Neural progenitor cell (in vitro differentiated cells): Measurements from ENCODE around the gene TRIM31. TPM values are rescaled to one million over a fixed set of nuclear protein-coding genes. Genes with fewer than 3 reads are reported as not detected.

Experiments
- DNase-seq: peaks from one replicate; pipeline ENCODE4 v3.0.0-alpha.2; 2016; ENCODE audit warnings: low spot score
- H2AFZ ChIP-seq: fragments of 200-600 bp; sonication (generic); replicated peaks from 2 replicates; pipeline ENCODE4 v1.6.1; 2016; ENCODE audit warnings: antibody characterized with exemption
- H3F3A ChIP-seq: fragments of 200-600 bp; sonication (generic); 2 replicates; pipeline ENCODE4 v1.6.1; 2016; ENCODE audit warnings: antibody characterized with exemption, low read depth
- H3K27ac ChIP-seq: fragments of 200-600 bp; sonication (generic); 2 replicates; pipeline ENCODE4 v1.5.1; 2016; ENCODE audit warnings: mild to moderate bottlenecking
- H3K27me3 ChIP-seq: fragments of 200-600 bp; sonication (generic); 2 replicates; pipeline ENCODE4 v1.6.1; 2016; ENCODE audit warnings: mild to moderate bottlenecking, moderate library complexity
- H3K36me3 ChIP-seq: fragments of 200-600 bp; sonication (generic); 2 replicates; pipeline ENCODE4 v1.5.1; 2016
- H3K4me1 ChIP-seq: fragments of 200-600 bp; sonication (generic); 2 replicates; pipeline ENCODE4 v1.6.1; 2016; ENCODE audit warnings: mixed run types
- H3K4me2 ChIP-seq: fragments of 200-600 bp; sonication (generic); 2 replicates; pipeline ENCODE4 v1.6.1; 2016
- H3K4me3 ChIP-seq: fragments of 200-600 bp; sonication (generic); 2 replicates; pipeline ENCODE4 v1.5.1; 2016
- H3K79me2 ChIP-seq: fragments of 200-600 bp; sonication (generic); 2 replicates; pipeline ENCODE4 v1.6.1; 2016; ENCODE audit warnings: low read depth
- H3K9ac ChIP-seq: fragments of 200-600 bp; sonication (generic); 2 replicates; pipeline ENCODE4 v1.6.1; 2016
- H3K9me3 ChIP-seq: fragments of 200-600 bp; sonication (generic); 2 replicates; pipeline ENCODE4 v1.5.1; 2016; ENCODE audit warnings: low read depth
- H4K20me1 ChIP-seq: fragments of 200-600 bp; sonication (generic); 2 replicates; pipeline ENCODE4 v1.6.1; 2016; ENCODE audit warnings: low read depth
- H3K27ac Mint-ChIP-seq: 3 replicates; pipeline ENCODE4 v1.8.0; 2021; ENCODE audit warnings: mixed read lengths
- H3K27me3 Mint-ChIP-seq: 2 replicates; pipeline ENCODE4 v1.8.0; 2022; ENCODE audit warnings: low read depth, mild to moderate bottlenecking, inconsistent platforms, moderate library complexity, mixed read lengths; ENCODE audit not compliant: insufficient read depth
- H3K36me3 Mint-ChIP-seq: 3 replicates; pipeline ENCODE4 v1.8.0; 2021; ENCODE audit warnings: mixed read lengths
- H3K4me1 Mint-ChIP-seq: 3 replicates; pipeline ENCODE4 v1.8.0; 2021; ENCODE audit warnings: mixed read lengths
- H3K4me3 Mint-ChIP-seq: 3 replicates; pipeline ENCODE4 v1.8.0; 2021; ENCODE audit warnings: mild to moderate bottlenecking, moderate library complexity, mixed read lengths
- H3K9me3 Mint-ChIP-seq: 3 replicates; pipeline ENCODE4 v1.8.0; 2020; ENCODE audit warnings: mixed read lengths
- EZH2 ChIP-seq: fragments of 200-600 bp; sonication (generic); IDR thresholded peaks from 2 replicates; pipeline ENCODE4 v1.6.1; 2017; ENCODE audit warnings: antibody characterized with exemption, mild to moderate bottlenecking, moderate library complexity
- EZH2phosphoT487 ChIP-seq: fragments of 200-600 bp; sonication (generic); IDR thresholded peaks from 2 replicates; pipeline ENCODE4 v1.6.1; 2017; ENCODE audit warnings: antibody characterized with exemption
- total RNA-seq: library from RNA; depleted of rRNA; stranded (reverse); fragments of >200 nt; gene quantifications from 2 replicates; pipeline ENCODE4 v1.2.3, GENCODE V29; 2015; ENCODE audit warnings: low replicate concordance
- TF ChIP-seq, protein P1 (sequence below): fragments of 200-600 bp; sonication (generic); IDR thresholded peaks from 2 replicates; pipeline ENCODE4 v1.5.1; 2017; ENCODE audit warnings: antibody characterized with exemption, mild to moderate bottlenecking

TRIM31 gene
- total RNA-seq, 1 donor from 2014 or later = not detected

DNA sequence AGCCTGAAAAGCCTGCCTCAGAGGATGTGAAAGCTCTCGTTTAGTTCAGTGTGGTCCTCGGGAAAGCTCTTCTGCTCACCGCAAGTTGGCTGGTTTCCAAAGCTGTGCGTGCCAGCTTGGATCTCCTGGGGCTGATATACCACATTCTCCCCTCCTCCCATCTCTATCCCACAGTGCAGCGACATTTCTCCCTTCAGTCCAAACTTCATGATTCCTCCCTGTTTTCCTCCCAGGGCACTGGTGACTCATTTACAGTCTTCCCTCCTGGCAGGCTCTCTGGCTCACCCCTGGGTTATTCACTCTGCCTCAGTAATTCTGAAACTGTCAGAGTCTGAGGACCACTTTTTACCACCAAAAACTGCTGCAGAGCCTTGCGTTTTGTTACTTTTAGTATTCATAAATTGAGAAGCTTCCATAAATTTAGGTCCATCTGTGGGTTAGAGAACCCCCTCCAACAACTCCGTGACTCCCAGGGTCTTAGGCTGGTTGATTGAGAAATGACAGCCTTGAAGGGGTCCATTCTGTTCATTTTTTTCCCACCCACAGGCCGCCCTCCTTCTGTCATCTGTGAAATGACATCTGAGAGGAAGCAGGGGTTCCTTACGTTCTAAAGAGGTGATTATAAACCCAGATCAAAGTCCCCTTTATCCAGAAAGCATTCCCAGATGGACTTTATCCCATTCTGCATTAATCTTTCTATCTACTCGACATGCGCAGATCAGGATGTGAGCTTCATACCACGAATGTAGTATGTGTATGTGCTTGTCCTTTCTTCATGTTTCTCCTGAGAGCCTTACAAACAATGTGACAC, 42.0 kb upstream of the TRIM31 start:
- no peak overlapping the region for H3K4me2 ChIP-seq
- H3K27ac ChIP-seq = no peak overlapping the region
- no peak overlapping the region for H3K4me3 ChIP-seq
- H2AFZ ChIP-seq = no peak overlapping the region
- no peak overlapping the region for H3K27ac Mint-ChIP-seq
- TF ChIP-seq, protein P1, sequence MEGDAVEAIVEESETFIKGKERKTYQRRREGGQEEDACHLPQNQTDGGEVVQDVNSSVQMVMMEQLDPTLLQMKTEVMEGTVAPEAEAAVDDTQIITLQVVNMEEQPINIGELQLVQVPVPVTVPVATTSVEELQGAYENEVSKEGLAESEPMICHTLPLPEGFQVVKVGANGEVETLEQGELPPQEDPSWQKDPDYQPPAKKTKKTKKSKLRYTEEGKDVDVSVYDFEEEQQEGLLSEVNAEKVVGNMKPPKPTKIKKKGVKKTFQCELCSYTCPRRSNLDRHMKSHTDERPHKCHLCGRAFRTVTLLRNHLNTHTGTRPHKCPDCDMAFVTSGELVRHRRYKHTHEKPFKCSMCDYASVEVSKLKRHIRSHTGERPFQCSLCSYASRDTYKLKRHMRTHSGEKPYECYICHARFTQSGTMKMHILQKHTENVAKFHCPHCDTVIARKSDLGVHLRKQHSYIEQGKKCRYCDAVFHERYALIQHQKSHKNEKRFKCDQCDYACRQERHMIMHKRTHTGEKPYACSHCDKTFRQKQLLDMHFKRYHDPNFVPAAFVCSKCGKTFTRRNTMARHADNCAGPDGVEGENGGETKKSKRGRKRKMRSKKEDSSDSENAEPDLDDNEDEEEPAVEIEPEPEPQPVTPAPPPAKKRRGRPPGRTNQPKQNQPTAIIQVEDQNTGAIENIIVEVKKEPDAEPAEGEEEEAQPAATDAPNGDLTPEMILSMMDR = no peak
- TF ChIP-seq EZH2phosphoT487 = no peak
- TF ChIP-seq EZH2 = no peak
- peaks cover 31% of the 10 kb centered on the region for H3K27me3 ChIP-seq
- no peaks in the 10 kb centered on the region for H3K4me1 ChIP-seq
- H3F3A ChIP-seq = no peaks in the 10 kb centered on the region
- H3K9me3 ChIP-seq = no peaks in the 10 kb centered on the region
- no peak overlapping the region for H3K9ac ChIP-seq
- no peak for DNase-seq
- H4K20me1 ChIP-seq = no peaks in the 10 kb centered on the region
- H3K79me2 ChIP-seq = no peaks in the 10 kb centered on the region
- no peak overlapping the region for H3K4me3 Mint-ChIP-seq
- H3K36me3 Mint-ChIP-seq = no peaks in the 10 kb centered on the region
- no peaks in the 10 kb centered on the region for H3K9me3 Mint-ChIP-seq
- peaks cover 8% of the 10 kb centered on the region for H3K27me3 Mint-ChIP-seq
- H3K4me1 Mint-ChIP-seq = no peaks in the 10 kb centered on the region
- H3K36me3 ChIP-seq = no peaks in the 10 kb centered on the region

DNA sequence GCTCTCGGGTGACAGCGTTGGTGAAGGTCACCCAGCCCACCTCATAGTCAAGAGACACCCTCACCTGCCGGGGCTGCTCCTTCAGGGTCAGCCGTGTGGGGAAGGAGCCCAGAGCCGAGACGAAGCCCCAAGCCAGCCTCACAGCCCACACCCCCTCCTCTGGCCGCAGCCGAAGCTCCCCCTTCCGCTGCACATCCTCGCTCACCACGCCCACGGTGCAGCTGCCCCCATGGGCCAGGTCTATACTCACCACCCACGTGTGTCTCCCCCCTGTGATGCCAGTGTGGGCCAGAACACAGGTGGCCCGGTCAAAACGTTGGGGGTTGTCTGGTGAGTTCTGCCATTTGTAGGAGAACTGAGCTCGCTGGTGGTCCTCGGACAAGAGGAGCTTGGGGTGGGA, 41.2 kb upstream of the TRIM31 start:
- peaks cover 5% of the 10 kb centered on the region for H3K27me3 Mint-ChIP-seq
- no peak overlapping the region for H3K4me2 ChIP-seq
- no peak overlapping the region for H3K9ac ChIP-seq
- no peaks in the 10 kb centered on the region for H3K9me3 ChIP-seq
- H4K20me1 ChIP-seq = no peaks in the 10 kb centered on the region
- no peak overlapping the region for H3K27ac ChIP-seq
- H3K36me3 ChIP-seq = no peaks in the 10 kb centered on the region
- H3K27ac Mint-ChIP-seq = no peak overlapping the region
- H3K4me1 Mint-ChIP-seq = no peaks in the 10 kb centered on the region
- H3K79me2 ChIP-seq = no peaks in the 10 kb centered on the region
- no peak overlapping the region for H3K4me3 Mint-ChIP-seq
- no peak overlapping the region for H3K4me3 ChIP-seq
- DNase-seq = no peak
- no peaks in the 10 kb centered on the region for H3K9me3 Mint-ChIP-seq
- peaks cover 25% of the 10 kb centered on the region for H3K27me3 ChIP-seq
- no peaks in the 10 kb centered on the region for H3F3A ChIP-seq
- H2AFZ ChIP-seq = no peak overlapping the region
- TF ChIP-seq EZH2 (no peak), EZH2phosphoT487 (no peak)
- TF ChIP-seq, protein P1 = no peak
- no peaks in the 10 kb centered on the region for H3K36me3 Mint-ChIP-seq
- no peaks in the 10 kb centered on the region for H3K4me1 ChIP-seq

DNA sequence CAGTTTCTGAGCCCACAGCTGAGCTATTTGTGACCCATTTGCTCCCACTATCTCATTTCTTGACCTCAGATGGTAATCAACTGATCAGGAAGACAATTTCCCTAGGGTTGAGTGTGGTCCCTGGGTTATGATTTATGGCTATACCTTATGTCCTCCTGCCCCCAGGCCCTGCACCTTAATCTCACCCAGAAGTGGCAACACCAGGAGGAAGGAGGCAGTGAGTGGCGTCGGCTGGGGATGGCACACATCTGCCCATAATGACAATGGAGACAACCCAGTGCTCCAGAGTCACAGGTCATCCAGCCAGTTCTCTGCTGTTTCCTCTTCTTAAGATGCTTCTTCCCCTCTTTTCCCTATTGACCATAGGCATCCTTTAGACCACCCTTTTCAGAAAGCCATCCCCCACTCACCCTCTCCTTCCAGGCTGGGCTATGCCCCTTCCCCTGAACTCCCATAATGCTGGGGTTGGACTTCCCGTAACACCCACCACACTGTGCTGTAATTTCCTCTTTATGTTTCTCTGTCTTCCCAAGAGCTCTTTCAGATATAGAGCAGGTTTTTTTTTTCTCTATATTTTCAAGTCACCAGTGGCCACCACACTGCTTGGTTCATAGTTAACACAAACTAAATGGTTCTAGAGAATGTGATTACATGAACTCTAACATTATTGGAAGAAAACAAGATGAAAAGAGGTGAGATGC, 40.2 kb upstream of the TRIM31 start:
- no peak overlapping the region for H3K4me3 ChIP-seq
- no peaks in the 10 kb centered on the region for H3K36me3 ChIP-seq
- Mint-ChIP-seq H3K36me3 (no peaks in the 10 kb centered on the region), H3K27ac (no peak overlapping the region), H3K9me3 (no peaks in the 10 kb centered on the region), H3K4me1 (no peaks in the 10 kb centered on the region), H3K27me3 (peaks cover 2% of the 10 kb centered on the region), H3K4me3 (no peak overlapping the region)
- TF ChIP-seq, protein P1 = no peak
- TF ChIP-seq EZH2 (no peak), EZH2phosphoT487 (no peak)
- no peaks in the 10 kb centered on the region for H3F3A ChIP-seq
- no peaks in the 10 kb centered on the region for H3K9me3 ChIP-seq
- H4K20me1 ChIP-seq = no peaks in the 10 kb centered on the region
- H3K4me2 ChIP-seq = no peak overlapping the region
- DNase-seq = no peak
- peaks cover 15% of the 10 kb centered on the region for H3K27me3 ChIP-seq
- no peaks in the 10 kb centered on the region for H3K4me1 ChIP-seq
- H3K9ac ChIP-seq = no peak overlapping the region
- H2AFZ ChIP-seq = no peak overlapping the region
- no peaks in the 10 kb centered on the region for H3K79me2 ChIP-seq
- no peak overlapping the region for H3K27ac ChIP-seq
